Measurements from ENCODE around the gene PATJ. TPM values are rescaled to one million over a fixed set of nuclear protein-coding genes. Genes with fewer than 3 reads are reported as not detected.

Gene PATJ
- total and polyA plus RNA-seq, 2 experiments from 2014 or later, result 20.0 to 44.8 TPM

- TF ChIP-seq EZH2phosphoT487 (IDR thresholded peaks at IDR 0.05; ENCODE audit: low read depth, severe bottlenecking, unreplicated experiment) (no peak), CTCF (IDR thresholded peaks at IDR 0.05; ENCODE audit: poor library complexity) (no peak), EZH2 (IDR thresholded peaks at IDR 0.05; ENCODE audit: borderline replicate concordance) (no peak)
- H4K20me1 ChIP-seq (ENCODE audit: insufficient read depth, poor library complexity, severe bottlenecking), result no peaks in the 10 kb centered on the region
- 80% methylated on average over 6 of the region's 6 CpGs for WGBS (ENCODE audit: low lambda C conversion rate, missing lambda C conversion rate)
Measured at GRCh38 chr1:62117018-62117750, 374.9 kb downstream of the PATJ start.

GRCh38 chr1:62126579-62127290, 384.5 kb downstream of the PATJ start:
- Histone ChIP-seq H3K27ac (no peak overlapping the region), H3K9me2 (replicated peaks; ENCODE audit: insufficient read depth) (no peaks in the 10 kb centered on the region), H3K79me2 (no peaks in the 10 kb centered on the region), H3K36me3 (replicated peaks; ENCODE audit: insufficient read depth, low read depth) (no peaks in the 10 kb centered on the region), H3K9me3 (ENCODE audit: low read depth) (no peaks in the 10 kb centered on the region), H4K20me1 (ENCODE audit: insufficient read depth, poor library complexity, severe bottlenecking) (no peaks in the 10 kb centered on the region), H3K27me3 (no peaks in the 10 kb centered on the region), H2AFZ (no peak overlapping the region), H3K4me2 (no peak overlapping the region), H3K4me1 (ENCODE audit: insufficient read depth) (no peaks in the 10 kb centered on the region), H3K4me3 (no peak overlapping the region)
- WGBS (ENCODE audit: low lambda C conversion rate, missing lambda C conversion rate), result 89% methylated on average over 5 of the region's 5 CpGs
- TF ChIP-seq EZH2phosphoT487 (IDR thresholded peaks at IDR 0.05; ENCODE audit: low read depth, severe bottlenecking, unreplicated experiment), result no peak
- no peak for TF ChIP-seq CTCF (IDR thresholded peaks at IDR 0.05; ENCODE audit: poor library complexity)
- TF ChIP-seq EZH2 (IDR thresholded peaks at IDR 0.05; ENCODE audit: borderline replicate concordance), result no peak
- no peak for DNase-seq (ENCODE audit: low spot score)

More at GRCh38 chr1:62117018-62117750, 374.9 kb downstream of the PATJ start:
- no peaks in the 10 kb centered on the region for H3K9me3 ChIP-seq (ENCODE audit: low read depth)
- no peaks in the 10 kb centered on the region for H3K27me3 ChIP-seq
- no peak overlapping the region for H3K4me2 ChIP-seq
- no peaks in the 10 kb centered on the region for H3K79me2 ChIP-seq
- no peak overlapping the region for H3K4me3 ChIP-seq
- H2AFZ ChIP-seq, result no peak overlapping the region
- H3K36me3 ChIP-seq (replicated peaks; ENCODE audit: insufficient read depth, low read depth), result no peaks in the 10 kb centered on the region
- no peaks in the 10 kb centered on the region for H3K4me1 ChIP-seq (ENCODE audit: insufficient read depth)
- H3K9me2 ChIP-seq (replicated peaks; ENCODE audit: insufficient read depth), result no peaks in the 10 kb centered on the region
- H3K27ac ChIP-seq, result peak overlapping the region; percentile 16
- no peak for DNase-seq (ENCODE audit: low spot score)

- Histone ChIP-seq H3K27me3 (no peaks in the 10 kb centered on the region), H3K36me3 (replicated peaks; ENCODE audit: insufficient read depth, low read depth) (no peaks in the 10 kb centered on the region), H3K9me3 (ENCODE audit: low read depth) (no peaks in the 10 kb centered on the region), H3K79me2 (no peaks in the 10 kb centered on the region), H2AFZ (no peak overlapping the region), H3K9me2 (replicated peaks; ENCODE audit: insufficient read depth) (no peaks in the 10 kb centered on the region), H3K4me2 (no peak overlapping the region), H3K4me1 (ENCODE audit: insufficient read depth) (no peaks in the 10 kb centered on the region), H4K20me1 (ENCODE audit: insufficient read depth, poor library complexity, severe bottlenecking) (no peaks in the 10 kb centered on the region), H3K27ac (no peak overlapping the region), H3K4me3 (no peak overlapping the region)
- WGBS (ENCODE audit: low lambda C conversion rate, missing lambda C conversion rate), result 91% methylated on average over 14 of the region's 14 CpGs
- no peak for TF ChIP-seq CTCF (IDR thresholded peaks at IDR 0.05; ENCODE audit: poor library complexity)
- DNase-seq (ENCODE audit: low spot score), result no peak
Measured at GRCh38 chr1:62128745-62129144, 386.5 kb downstream of the PATJ start.

Measured in hepatocyte (in vitro differentiated cells).